H1 (cell line): Measurements from ENCODE around the gene MYO1A. TPM values are rescaled to one million over a fixed set of nuclear protein-coding genes. Genes with fewer than 3 reads are reported as not detected.

ENCODE experiments used
- CTCF ChIA-PET: fragments of 300-600 bp; sonication (Branson Sonifier 250); formaldehyde crosslinking; loops from one replicate; lab custom pipeline; 2021; ENCODE audit not compliant: partially characterized antibody; lab: Charles Lee
- POLR2A ChIA-PET: fragments of 300-600 bp; sonication (Branson Sonifier 250); formaldehyde crosslinking; loops from one replicate; lab custom pipeline; 2021; ENCODE audit warnings: inconsistent platforms; ENCODE audit not compliant: partially characterized antibody; lab: Charles Lee
- DNase-seq, 2 experiments: peaks; one replicate each; pipeline versions ENCODE4 v3.0.0 to v3.0.0-alpha.2; 2010 to 2022; ENCODE audit warnings: low spot score in 2 of 2, low read depth in 1 of 2, mixed read lengths in 1 of 2
- FAIRE-seq: peaks from 2 replicates; lab custom pipeline; 2011; peaks lifted over from hg19 to GRCh38; lab: Jason Lieb, UNC
- H2AFZ ChIP-seq: 2 replicates; pipeline ENCODE4 v1.8.1; 2012; ENCODE audit warnings: low read length, inconsistent platforms
- H2AK5ac ChIP-seq: 2 replicates; pipeline ENCODE4 v1.6.1; 2013; ENCODE audit warnings: low read depth, low read length
- H2BK120ac ChIP-seq: replicated peaks from 2 replicates; pipeline ENCODE3; 2013; ENCODE audit warnings: low read depth, low read length, inconsistent platforms
- H2BK12ac ChIP-seq: 2 replicates; pipeline ENCODE4 v1.6.1; 2013; ENCODE audit warnings: low read depth, low read length
- H2BK15ac ChIP-seq: 2 replicates; pipeline ENCODE4 v1.6.1; 2013; ENCODE audit warnings: low read length
- H2BK20ac ChIP-seq: 2 replicates; pipeline ENCODE4 v1.6.1; 2013; ENCODE audit warnings: low read length
- H2BK5ac ChIP-seq: 2 replicates; pipeline ENCODE4 v1.6.1; 2013; ENCODE audit warnings: low read depth, low read length
- H3K14ac ChIP-seq: 2 replicates; pipeline ENCODE4 v1.6.1; 2013; ENCODE audit warnings: inconsistent platforms; ENCODE audit not compliant: insufficient read length
- H3K18ac ChIP-seq: 2 replicates; pipeline ENCODE4 v1.6.1; 2013; ENCODE audit warnings: low read length; ENCODE audit errors: extremely low read depth
- H3K23ac ChIP-seq: 2 replicates; pipeline ENCODE4 v1.6.1; 2013; ENCODE audit warnings: inconsistent platforms; ENCODE audit not compliant: insufficient read length
- H3K23me2 ChIP-seq: 2 replicates; pipeline ENCODE4 v1.6.1; 2013; ENCODE audit warnings: low read depth, low read length
- H3K27ac ChIP-seq: 2 replicates; pipeline ENCODE4 v1.6.1; 2011; ENCODE audit warnings: low read depth, low read length, inconsistent platforms
- H3K27me3 ChIP-seq, 4 experiments: replicated peaks in 1 of 4; 1 replicate in 1 of 4; 2 replicates in 3 of 4; pipeline versions ENCODE4 v1.6.1 to v1.8.1; 2011 to 2013; ENCODE audit warnings: low read length in 3 of 4, mild to moderate bottlenecking in 3 of 4, inconsistent platforms in 2 of 4, mixed read lengths in 2 of 4, moderate library complexity in 1 of 4; ENCODE audit not compliant: control insufficient read depth in 3 of 4, insufficient read depth in 3 of 4; ENCODE audit errors: extremely low read depth in 1 of 4
- H3K36me3 ChIP-seq, 4 experiments: 2 replicates each; pipeline versions ENCODE4 v1.6.1 to v1.8.1; 2011 to 2013; ENCODE audit warnings: mild to moderate bottlenecking in 4 of 4, low read length in 3 of 4, moderate library complexity in 2 of 4, control low read depth in 1 of 4, inconsistent platforms in 1 of 4; ENCODE audit not compliant: insufficient read depth in 4 of 4, control insufficient read depth in 2 of 4
- H3K4ac ChIP-seq: replicated peaks from 2 replicates; pipeline ENCODE3; 2013; ENCODE audit warnings: low read length, low read depth, mixed read lengths, inconsistent platforms; ENCODE audit not compliant: insufficient read length
- H3K4me1 ChIP-seq, 4 experiments: replicated peaks in 1 of 4; 1 replicate in 1 of 4; 2 replicates in 3 of 4; pipeline versions ENCODE4 v1.6.1 to v1.8.1; 2011 to 2013; ENCODE audit warnings: low read length in 3 of 4, inconsistent platforms in 2 of 4, mixed read lengths in 1 of 4; ENCODE audit not compliant: insufficient read depth in 4 of 4, control insufficient read depth in 3 of 4
- H3K4me2 ChIP-seq, 2 experiments: 2 replicates each; pipeline versions ENCODE4 v1.6.1 to v1.8.1; 2011 to 2013; ENCODE audit warnings: low read depth in 2 of 2, low read length in 2 of 2, control low read depth in 1 of 2, inconsistent platforms in 1 of 2, mild to moderate bottlenecking in 1 of 2; ENCODE audit not compliant: insufficient read depth in 1 of 2
- H3K4me3 ChIP-seq, 4 experiments: fragments of 200-600, 300-600 bp in 1 of 4; sonication (generic), shearing (Covaris generic), sonication (Bioruptor Twin) in 1 of 4; 2 replicates each; pipeline versions ENCODE4 v1.5.1 to v1.8.1; 2011 to 2016; ENCODE audit warnings: low read length in 4 of 4, low read depth in 3 of 4, control low read depth in 2 of 4, inconsistent platforms in 2 of 4, mild to moderate bottlenecking in 2 of 4, mixed read lengths in 1 of 4, moderate library complexity in 1 of 4; ENCODE audit not compliant: insufficient read depth in 2 of 4; ENCODE audit errors: extremely low read depth in 1 of 4
- H3K56ac ChIP-seq: replicated peaks from 2 replicates; pipeline ENCODE3; 2013; ENCODE audit warnings: low read depth, mild to moderate bottlenecking, mixed read lengths, low read length, inconsistent platforms; ENCODE audit not compliant: insufficient read length
- H3K79me1 ChIP-seq: 2 replicates; pipeline ENCODE4 v1.6.1; 2013; ENCODE audit warnings: low read depth, low read length, control low read depth
- H3K79me2 ChIP-seq, 2 experiments: 2 replicates each; pipeline versions ENCODE4 v1.6.1 to v1.8.1; 2012 to 2013; ENCODE audit warnings: low read length in 2 of 2, mild to moderate bottlenecking in 2 of 2, inconsistent platforms in 1 of 2; ENCODE audit not compliant: insufficient read depth in 2 of 2, control insufficient read depth in 1 of 2
- H3K9ac ChIP-seq, 4 experiments: replicated peaks in 1 of 4; 1 replicate in 1 of 4; 2 replicates in 3 of 4; pipeline versions ENCODE4 v1.6.1 to v1.8.1; 2011 to 2013; ENCODE audit warnings: low read depth in 3 of 4, low read length in 3 of 4, control low read depth in 2 of 4, mild to moderate bottlenecking in 2 of 4, moderate library complexity in 2 of 4, inconsistent platforms in 1 of 4; ENCODE audit errors: extremely low read depth in 1 of 4
- H3K9me3 ChIP-seq, 2 experiments: 2 replicates each; pipeline versions ENCODE4 v1.6.1 to v1.8.1; 2012 to 2013; ENCODE audit warnings: mild to moderate bottlenecking in 2 of 2, moderate library complexity in 2 of 2, control low read depth in 1 of 2, inconsistent platforms in 1 of 2, low read depth in 1 of 2, low read length in 1 of 2, mixed read lengths in 1 of 2; ENCODE audit not compliant: insufficient read depth in 2 of 2
- H4K20me1 ChIP-seq, 2 experiments: replicated peaks in 1 of 2; 2 replicates each; pipeline versions ENCODE3 to v1.8.1; 2011 to 2013; ENCODE audit warnings: inconsistent platforms in 2 of 2, low read length in 2 of 2, mild to moderate bottlenecking in 1 of 2; ENCODE audit not compliant: insufficient read depth in 2 of 2, control insufficient read depth in 1 of 2
- H4K5ac ChIP-seq: 2 replicates; pipeline ENCODE4 v1.6.1; 2013; ENCODE audit warnings: low read length, low read depth, mixed read lengths, inconsistent platforms; ENCODE audit not compliant: insufficient read length
- H4K8ac ChIP-seq: 2 replicates; pipeline ENCODE4 v1.8.0; 2013; ENCODE audit warnings: mild to moderate bottlenecking, moderate library complexity, low read length, inconsistent platforms; ENCODE audit not compliant: insufficient read depth; ENCODE audit errors: extremely low read depth
- H4K91ac ChIP-seq: replicated peaks from 2 replicates; pipeline ENCODE3; 2013; ENCODE audit warnings: low read length, mixed read lengths, inconsistent platforms; ENCODE audit not compliant: insufficient read length
- EGR1 ChIP-seq: IDR thresholded peaks from 2 replicates; pipeline ENCODE4 v1.6.1; 2011; ENCODE audit warnings: low read depth, low read length, borderline replicate concordance
- PHF8 ChIP-seq: fragments of 200-600 bp; sonication (generic); conservative IDR thresholded peaks from 2 replicates; pipeline ENCODE4 v1.7.1; 2012; ENCODE audit warnings: low read depth, mild to moderate bottlenecking, inconsistent platforms, low read length, moderate library complexity
- SIN3A ChIP-seq, 2 experiments: IDR thresholded peaks in 1 of 2; conservative IDR thresholded peaks in 1 of 2; 2 replicates each; pipeline ENCODE4 v1.6.1; 2011 to 2012; ENCODE audit warnings: low read length in 2 of 2, improper control_type of control experiment in 1 of 2, low read depth in 1 of 2, mild to moderate bottlenecking in 1 of 2
- SP4 ChIP-seq: IDR thresholded peaks from 2 replicates; pipeline ENCODE4 v1.6.1; 2012; ENCODE audit warnings: low read length, inconsistent platforms
- SRF ChIP-seq: IDR thresholded peaks from 2 replicates; pipeline ENCODE4 v1.6.1; 2011; ENCODE audit warnings: mild to moderate bottlenecking, low read depth, low read length, moderate library complexity
- WGBS, 2 experiments: shearing (Covaris generic) in 1 of 2; methylation state at CpG; one replicate each; pipeline versions ENCODE4 v1.1.6 to v1.1.7; 2013 to 2015; ENCODE audit warnings: low lambda C conversion rate in 2 of 2, mixed read lengths in 2 of 2, inconsistent platforms in 1 of 2, low coverage in 1 of 2, missing lambda C conversion rate in 1 of 2; ENCODE audit not compliant: insufficient replicate concordance in 2 of 2, insufficient coverage in 1 of 2, insufficient read length in 1 of 2; ENCODE audit errors: extremely low coverage in 1 of 2, missing lambda C conversion rate in 1 of 2; 5-methylcytosine and 5-hydroxymethylcytosine counted together
- long read RNA-seq, 2 experiments: library from RNA in 1 of 2; library from capped mRNA in 1 of 2; stranded (forward); transcript quantifications; one replicate each; pipeline ENCODE4 v2.0.0, GENCODE V29; 2021; ENCODE audit warnings: inconsistent platforms in 1 of 2
- polyA minus RNA-seq, 3 experiments: library from RNA; depleted of rRNA, polyadenylated mRNA; stranded (reverse); fragments of >200 nt; gene quantifications; 1 replicate in 2 of 3; 2 replicates in 1 of 3; pipeline ENCODE4 v1.2.3, GENCODE V29; 2011
- polyA plus RNA-seq, 7 experiments: library from polyadenylated mRNA; depleted of rRNA in 3 of 7; stranded (reverse) in 5 of 7; unstranded in 2 of 7; fragments of >200 nt in 5 of 7; fragments of 200-250 nt in 2 of 7; gene quantifications; 1 replicate in 5 of 7; 2 replicates in 1 of 7; 4 replicates in 1 of 7; pipeline versions ENCODE4 v1.2.1 to v1.2.3, GENCODE V29; 2011 to 2013; ENCODE audit warnings: missing spikeins in 2 of 7, mixed read lengths in 2 of 7
- total RNA-seq: library from RNA; stranded (reverse); fragmentation: NEBNext Ultra II Directional; extraction: Animal tissue kit (Norgen Biotek cat#: 25700); gene quantifications from 2 replicates; pipeline ENCODE4 v1.2.1, GENCODE V29; 2021

Gene MYO1A
- total RNA-seq (0.52 and 0.54 TPM in 2 replicates), polyA plus RNA-seq (2011; rRNA removed) (0.60 and 0.77 TPM in 2 replicates), polyA minus RNA-seq (2011; rRNA and poly(A)+ RNA removed) (1.3 TPM in 1 of 2 replicates, not detected in the other)
- polyA plus RNA-seq (2011; cell fraction: cytosol; rRNA removed): 0.21 TPM
- 2.2 TPM for polyA plus RNA-seq (2011; cell fraction: nucleus; rRNA removed)
- polyA plus RNA-seq (2012, experiment 1 of 2): 0.11 to 0.41 TPM (median 0.24 TPM) in 4 replicates
- polyA plus RNA-seq (2012, experiment 2 of 2): 0.04 TPM
- 0.14 TPM for polyA plus RNA-seq (2013, experiment 1 of 2)
- 0.33 TPM for polyA plus RNA-seq (2013, experiment 2 of 2)
- not detected for polyA minus RNA-seq (2011; cell fraction: cytosol; rRNA and poly(A)+ RNA removed)
- polyA minus RNA-seq (2011; cell fraction: nucleus; rRNA and poly(A)+ RNA removed): 2.4 TPM
- long read RNA-seq, experiment 1: 0 reads
- long read RNA-seq, experiment 2: 0 reads

GRCh38 chr12:57049890-57050289 lies at the start of gene MYO1A:
MYO1A (minus strand) TSS chr12:57050129; CDS start chr12:57048323, 1,806 bp downstream.
- H4K5ac ChIP-seq: no peak within 1 kb of the TSS
- no peak within 1 kb of the TSS for H3K4me2 ChIP-seq
- H3K23me2 ChIP-seq: no peaks in the 10 kb centered on the region
- H3K9ac ChIP-seq: no peak within 1 kb of the TSS
- H3K4me1 ChIP-seq: no peaks in the 10 kb centered on the region
- DNase-seq (no peak), FAIRE-seq (no peak)
- H3K27me3 ChIP-seq: no peaks in the 10 kb centered on the region
- H3K27ac ChIP-seq: no peak within 1 kb of the TSS
- peak within 1 kb of the TSS; percentile 82; the same call in 1 of the 2 replicates for H2BK20ac ChIP-seq
- no peak within 1 kb of the TSS for H2BK12ac ChIP-seq
- H4K8ac ChIP-seq: no peak within 1 kb of the TSS
- H4K20me1 ChIP-seq: no peaks in the 10 kb centered on the region
- no peak within 1 kb of the TSS for H3K56ac ChIP-seq
- H3K14ac ChIP-seq: no peak within 1 kb of the TSS
- H3K23ac ChIP-seq: no peak within 1 kb of the TSS
- H3K4ac ChIP-seq: no peak within 1 kb of the TSS
- 77% methylated on average over 2 of the region's 2 CpGs; no CpG with 5 or more reads in 1 of the 2 experiments for WGBS, 2 experiments
- TF ChIP-seq SP4 (no peak), SRF (no peak), EGR1 (no peak), PHF8 (no peak), SIN3A (conservative IDR thresholded peaks at IDR 0.05 in 1 of 2, IDR thresholded peaks at IDR 0.05 in 1 of 2; ENCODE audit: low read depth in 1 of 2, low read length in 2 of 2) (0 out of 4 replicates have a peak, but pooled peaks of 1 of the 2 experiments have one; percentile 39)
- no peak within 1 kb of the TSS for H2BK5ac ChIP-seq
- no peak within 1 kb of the TSS for H2BK120ac ChIP-seq
- H2AFZ ChIP-seq: no peak within 1 kb of the TSS
- peaks cover 0 to 3% (median 0%) of the 10 kb centered on the region in 4 experiments; a peak in 1 of 8 replicates for H3K36me3 ChIP-seq
- no peak within 1 kb of the TSS for H3K18ac ChIP-seq
- ChIA-PET POLR2A (interaction anchor here (0.6 to 2.1 kb wide), 5 partner anchors 16 to 297 kb away, joined by 4 to 7 read pairs (median 5); partner anchors contain the start of genes STAT6 and TAC3), CTCF (interaction anchor here (0.7 to 7.5 kb wide), 17 partner anchors 9 to 292 kb away, joined by 3 to 77 read pairs (median 5); no protein-coding TSS in a partner anchor)
- H2AK5ac ChIP-seq: no peak within 1 kb of the TSS
- H3K79me2 ChIP-seq: no peaks in the 10 kb centered on the region
- no peaks in the 10 kb centered on the region for H3K79me1 ChIP-seq
- 0 out of 2 replicates have a peak within 1 kb of the TSS, but pooled peaks have one; percentile 88 for H2BK15ac ChIP-seq
- no peak within 1 kb of the TSS for H3K4me3 ChIP-seq
- H4K91ac ChIP-seq: no peak within 1 kb of the TSS
- no peaks in the 10 kb centered on the region for H3K9me3 ChIP-seq
